HG03558 (cell line): ENCODE data around the gene HRG.

Source experiments
- ATAC-seq: cut with Tn5 transposase; IDR thresholded peaks from one replicate; pipeline ENCODE4 v1.9.1; 2021; ENCODE audit warnings: moderate number of reproducible peaks; ENCODE audit not compliant: unreplicated experiment; ENCODE audit errors: extremely low read depth

Gene HRG

DNA sequence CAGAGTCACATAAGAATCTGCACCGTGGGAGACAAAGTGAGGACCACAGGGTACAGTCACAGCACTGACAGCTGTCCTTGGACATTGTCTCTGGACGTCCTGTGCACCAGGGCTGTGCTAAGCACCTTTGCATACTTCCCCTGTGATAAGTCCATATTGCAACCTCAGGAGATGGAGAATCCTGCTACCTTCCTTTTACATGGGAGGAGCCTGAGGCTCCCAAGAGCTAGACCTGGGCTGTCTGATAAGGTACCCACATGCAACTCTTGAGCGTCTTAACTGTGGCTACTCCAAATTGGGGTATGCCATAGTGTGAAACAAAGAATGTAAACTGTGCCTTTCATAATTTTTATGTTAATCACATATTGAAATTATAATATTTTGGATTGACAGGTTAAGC lies 28.1 kb upstream of the HRG start:
- no peak for ATAC-seq

DNA sequence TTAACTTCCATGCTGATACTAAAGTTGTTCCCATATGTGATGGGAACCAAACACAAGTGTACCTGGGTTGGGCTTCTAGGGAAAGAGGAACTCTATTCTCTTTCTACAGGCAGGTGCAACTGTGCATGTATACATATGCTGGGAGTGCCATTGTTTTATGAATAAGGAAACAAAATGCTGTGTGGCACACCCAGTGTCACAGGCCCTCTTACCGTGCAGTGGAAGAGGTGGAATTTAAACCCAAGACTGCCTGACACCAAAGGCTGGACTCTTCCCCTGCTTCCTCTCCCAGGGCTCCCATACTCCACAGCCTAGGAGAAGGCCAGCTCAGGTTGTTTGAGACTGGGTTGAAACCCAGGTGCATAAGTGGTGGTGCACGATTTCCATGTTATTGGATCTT lies 27.6 kb upstream of the HRG start:
- ATAC-seq = no peak

GRCh38 chr3:186639778-186640472 lies 25.9 kb upstream of the HRG start, which contains the start of gene FETUB:
Gene FETUB, plus strand, starts transcription at chr3:186640399. Its CDS starts 62 bp downstream, at chr3:186640461.
- ATAC-seq = no peak

- ATAC-seq = no peak
These were observed 25.4 kb upstream of the HRG start for GRCh38 chr3:186640473-186640818.

DNA sequence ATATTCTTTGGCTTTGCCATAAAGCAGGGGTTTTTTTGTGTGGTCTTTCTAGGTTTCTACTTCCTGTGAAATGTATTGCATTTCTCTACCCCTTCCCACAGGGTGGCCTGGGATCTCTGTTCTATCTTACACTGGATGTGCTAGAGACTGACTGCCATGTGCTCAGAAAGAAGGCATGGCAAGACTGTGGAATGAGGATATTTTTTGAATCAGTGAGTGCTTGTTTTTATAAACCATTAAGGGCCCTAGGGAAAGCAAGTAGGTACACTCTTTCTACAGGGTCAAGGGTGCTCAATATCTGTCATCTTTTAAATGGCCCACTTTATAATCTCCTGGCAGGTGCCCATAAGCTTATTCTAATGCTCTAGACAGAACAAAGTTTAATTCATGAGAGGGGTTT lies 24.9 kb upstream of the HRG start:
- no peak for ATAC-seq

GRCh38 chr3:186642014-186642413 lies 23.8 kb upstream of the HRG start:
- no peak for ATAC-seq

GRCh38 chr3:186643493-186643892 lies 22.3 kb upstream of the HRG start:
- ATAC-seq = no peak

DNA sequence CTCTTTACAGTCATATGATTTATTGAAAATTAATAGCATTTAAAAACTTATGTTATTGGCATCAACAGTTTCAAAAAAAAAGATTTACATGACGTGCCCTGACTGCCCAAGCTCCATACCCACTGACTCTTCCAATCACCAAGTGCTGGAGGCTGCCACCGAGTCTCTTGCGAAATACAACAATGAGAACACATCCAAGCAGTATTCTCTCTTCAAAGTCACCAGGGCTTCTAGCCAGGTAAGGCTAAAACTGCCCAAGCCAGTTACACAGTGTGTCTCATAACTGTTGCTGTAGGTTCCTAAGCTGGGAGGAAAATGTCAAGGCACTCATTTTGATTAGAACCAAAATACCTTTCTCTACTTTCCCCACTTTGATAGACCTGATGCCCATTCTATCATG lies 21.1 kb upstream of the HRG start:
- no peak for ATAC-seq

GRCh38 chr3:186646106-186646505 lies 19.7 kb upstream of the HRG start:
- ATAC-seq = no peak

DNA sequence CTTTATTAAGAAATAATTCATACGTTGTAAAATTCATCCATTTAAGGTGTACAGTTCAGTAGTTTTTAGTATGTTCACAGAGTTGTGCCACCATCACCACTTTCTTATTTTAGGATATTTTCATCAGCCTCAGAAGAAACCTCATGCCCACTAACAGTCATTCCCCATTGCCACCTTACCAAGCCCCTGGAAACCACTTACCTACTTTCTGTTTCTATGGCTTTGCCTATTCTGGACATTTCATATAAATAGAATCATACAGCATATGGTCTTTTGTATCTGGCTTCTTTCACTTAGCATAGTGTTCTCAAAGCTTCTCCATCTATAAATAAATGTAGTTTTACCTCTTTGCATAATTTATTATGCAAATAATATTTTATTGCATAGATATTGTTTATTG lies 19.0 kb upstream of the HRG start:
- no peak for ATAC-seq

DNA sequence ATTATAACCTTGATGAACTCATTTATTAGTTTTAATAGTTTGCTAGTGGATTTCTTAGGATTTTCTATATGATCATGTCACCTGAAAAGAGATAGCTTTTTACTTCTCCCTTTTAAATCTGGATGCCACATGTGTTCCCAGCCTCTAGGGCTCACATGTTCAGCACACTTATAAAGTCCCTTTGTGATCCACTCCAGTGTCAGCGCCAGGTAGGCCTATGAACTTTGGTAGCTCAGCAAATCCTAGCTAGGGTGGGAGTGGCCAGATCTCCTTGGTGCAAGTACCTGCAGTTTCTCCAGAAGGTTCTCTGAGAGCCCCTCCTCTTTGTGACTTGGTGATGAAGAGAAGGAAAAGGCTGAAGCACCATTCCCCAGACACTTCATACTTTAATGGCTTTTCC lies 17.0 kb upstream of the HRG start:
- no peak for ATAC-seq

GRCh38 chr3:186651678-186652215 lies 14.1 kb upstream of the HRG start:
- ATAC-seq = no peak

GRCh38 chr3:186653080-186653707 lies 12.6 kb upstream of the HRG start:
- ATAC-seq = peak; percentile 66

DNA sequence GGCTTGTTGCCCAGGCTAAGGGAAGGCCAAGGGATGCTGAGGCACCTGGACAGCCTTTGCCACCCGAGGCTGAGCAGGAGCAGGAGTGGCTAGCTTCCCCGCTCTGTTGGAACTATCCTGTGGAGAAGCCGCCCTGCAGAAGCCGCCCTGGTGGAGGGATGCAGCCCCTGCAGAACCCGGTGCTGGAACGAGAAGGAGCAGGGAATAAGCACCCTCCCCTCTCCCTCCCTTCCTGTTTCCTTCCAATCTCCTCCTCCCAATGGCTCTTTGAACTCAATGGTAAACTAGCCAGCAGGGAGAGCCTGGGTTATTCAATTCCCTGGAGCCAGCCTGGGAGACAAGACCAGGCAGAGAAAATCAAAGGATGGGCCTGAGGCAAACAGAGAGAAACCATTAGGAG lies 11.8 kb upstream of the HRG start:
- no peak for ATAC-seq

DNA sequence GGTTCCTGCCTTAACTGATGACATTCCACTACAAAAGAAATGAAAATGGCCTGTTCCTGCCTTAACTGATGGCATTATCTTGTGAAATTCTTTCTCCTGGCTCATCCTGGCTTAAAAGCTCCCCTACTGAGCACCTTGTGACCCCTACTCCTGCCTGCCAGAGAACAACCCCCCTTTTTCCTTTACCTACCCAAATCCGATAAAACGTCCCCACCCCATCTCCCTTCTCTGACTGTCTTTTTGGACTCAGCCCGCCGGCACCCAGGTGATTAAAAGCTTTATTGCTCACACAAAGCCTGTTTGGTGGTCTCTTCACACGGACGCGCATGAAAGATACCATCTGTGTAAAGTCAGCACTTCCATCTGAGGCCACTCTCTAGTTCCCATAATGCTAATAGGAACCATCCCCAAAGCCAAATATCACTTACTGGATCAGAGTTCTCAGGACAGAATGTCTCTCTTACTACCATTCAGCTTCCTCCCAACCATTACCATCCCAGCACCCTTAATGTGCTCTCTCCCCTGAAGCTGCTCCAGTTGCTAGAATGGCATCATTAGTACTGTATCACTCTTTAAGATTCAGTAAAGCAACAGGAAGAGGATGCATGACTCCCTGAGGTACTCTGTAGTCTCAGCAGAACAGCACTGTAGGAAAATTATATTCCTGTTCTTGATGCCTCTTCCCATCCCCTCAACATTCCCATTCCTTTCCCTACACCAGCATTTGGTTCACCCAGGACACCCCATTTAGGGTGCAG lies 2.3 kb upstream of the HRG start:
- no peak for ATAC-seq

GRCh38 chr3:186664119-186664495 lies 1.7 kb upstream of the HRG start:
- no peak for ATAC-seq

DNA sequence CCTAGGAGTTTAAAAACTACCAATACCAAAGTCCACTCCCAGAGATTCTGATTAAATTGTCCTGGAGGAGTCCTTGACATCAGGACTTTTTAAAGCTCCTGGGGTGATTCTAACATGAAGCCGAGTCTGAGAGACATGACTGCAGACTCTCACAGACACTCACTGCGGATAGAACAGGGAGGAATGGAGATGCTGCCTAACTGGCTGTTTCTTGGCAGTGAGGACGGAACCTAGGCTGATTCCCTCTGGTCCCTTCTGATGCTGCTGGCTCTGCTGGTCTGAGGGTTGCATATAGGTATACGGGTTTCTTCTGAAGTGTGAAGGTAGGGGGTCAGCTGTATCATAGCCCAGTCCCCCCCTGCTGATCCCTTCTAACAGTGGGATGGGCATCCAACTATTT lies 1.3 kb upstream of the HRG start:
- ATAC-seq = no peak

- ATAC-seq = no peak
These were observed 2.6 kb downstream of the HRG start for GRCh38 chr3:186668426-186668825.

GRCh38 chr3:186669378-186670084 lies 3.7 kb downstream of the HRG start:
- no peak for ATAC-seq

GRCh38 chr3:186670155-186670554 lies 4.3 kb downstream of the HRG start:
- ATAC-seq = no peak

GRCh38 chr3:186671051-186671450 lies 5.2 kb downstream of the HRG start:
- no peak for ATAC-seq
